ENCODE data around the gene TMA16. TPM values are rescaled to one million over a fixed set of nuclear protein-coding genes. Genes with fewer than 3 reads are reported as not detected.
A peak's percentile ranks its signal among the peaks of the same experiment; 100 is the strongest.
"Not testable (repeated sequence)": the region's sequence is repeated elsewhere in the genome, so short reads cannot be mapped to it uniquely, and the experiment has no call there.

TMA16 gene
- total RNA-seq (ENCODE audit: low replicate concordance): 45.2 and 78.5 TPM in 2 replicates

DNA sequence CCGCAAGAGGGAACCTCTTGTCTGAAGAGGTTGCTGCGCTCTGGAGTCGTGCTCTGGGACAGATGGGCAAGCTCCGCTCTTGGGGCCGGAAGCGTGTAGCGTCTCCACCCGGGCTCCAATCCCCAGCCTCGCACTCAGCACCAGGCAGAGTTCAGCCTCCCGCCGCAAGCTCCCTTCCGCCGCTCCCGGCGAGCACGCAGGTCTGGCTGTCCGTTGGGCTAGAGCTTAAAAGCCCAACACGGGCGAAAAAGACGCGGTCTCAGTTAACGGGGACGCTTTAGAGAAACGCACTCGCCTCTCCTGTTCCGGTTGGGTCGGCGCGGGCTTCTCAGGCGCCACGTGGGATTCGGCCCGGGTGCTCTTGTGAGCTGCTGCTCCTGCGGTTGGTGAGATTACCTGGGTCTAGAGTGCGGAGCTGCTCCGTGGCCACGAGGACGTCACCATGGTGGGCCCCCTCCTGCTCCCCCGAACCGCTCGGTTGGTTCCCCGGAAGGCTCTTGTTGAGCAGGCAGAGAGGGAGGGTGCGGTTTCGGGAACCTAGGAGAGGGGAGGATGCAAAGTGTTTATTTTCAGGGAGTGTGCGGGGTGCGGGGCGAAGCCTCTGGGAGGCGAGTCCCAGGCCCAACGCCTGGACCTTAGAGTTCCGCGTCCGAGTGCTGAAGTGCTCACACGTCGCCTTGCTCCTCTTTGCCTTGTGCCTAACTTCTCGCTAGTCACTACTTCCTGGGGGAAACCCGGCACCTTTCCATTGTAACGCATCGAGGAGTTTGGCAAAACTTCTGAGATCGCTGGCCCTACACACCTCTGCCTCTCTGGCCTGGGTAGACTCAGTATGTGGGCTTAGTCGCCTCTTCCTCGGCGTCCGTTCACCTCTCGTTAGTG is at the start of gene TMA16:
Gene TMA16 (plus strand): TSS at position 331 of the 882 bp plus-strand sequence. CDS start 112 bp downstream, at position 443.
- no peak for TF ChIP-seq EZH2phosphoT487 (IDR thresholded peaks at IDR 0.05)
- TF ChIP-seq CTCF (IDR thresholded peaks at IDR 0.05): no peak
- no peak for TF ChIP-seq EZH2 (IDR thresholded peaks at IDR 0.05)
- Mint-ChIP-seq H3K4me3 (peak within 1 kb of the TSS; percentile 98), H3K4me1 (peaks cover 9% of the 10 kb centered on the region), H3K36me3 (peaks cover 15% of the 10 kb centered on the region), H3K27ac (peak within 1 kb of the TSS; percentile 99), H3K27me3 (ENCODE audit: insufficient read depth, low read depth) (no peaks in the 10 kb centered on the region), H3K9me3 (peaks cover 4% of the 10 kb centered on the region)
- peak; percentile 93 for DNase-seq (ENCODE audit: low spot score)
- Histone ChIP-seq H3K36me3 (no peaks in the 10 kb centered on the region), H3F3A (ENCODE audit: low read depth) (peaks cover 20% of the 10 kb centered on the region), H2AFZ (replicated peaks) (peak within 1 kb of the TSS; percentile 86), H3K9ac (peak within 1 kb of the TSS; percentile 70), H3K4me3 (peak within 1 kb of the TSS; percentile 63), H3K27me3 (no peaks in the 10 kb centered on the region), H3K79me2 (ENCODE audit: low read depth) (peaks cover 51% of the 10 kb centered on the region), H3K9me3 (ENCODE audit: low read depth) (no peaks in the 10 kb centered on the region), H3K4me2 (peak within 1 kb of the TSS; percentile 83), H3K4me1 (peaks cover 13% of the 10 kb centered on the region), H3K27ac (peak within 1 kb of the TSS; percentile 96), H4K20me1 (ENCODE audit: low read depth) (no peaks in the 10 kb centered on the region)

- not testable (repeated sequence) for H2AFZ ChIP-seq (replicated peaks); H4K20me1 ChIP-seq (ENCODE audit: low read depth); H3K4me3 Mint-ChIP-seq; H3K27ac ChIP-seq; H3K4me1 Mint-ChIP-seq; DNase-seq (ENCODE audit: low spot score); H3K27me3 ChIP-seq; H3K79me2 ChIP-seq (ENCODE audit: low read depth); H3K4me3 ChIP-seq; H3K4me1 ChIP-seq; H3F3A ChIP-seq (ENCODE audit: low read depth); H3K9ac ChIP-seq; H3K9me3 Mint-ChIP-seq; H3K27me3 Mint-ChIP-seq (ENCODE audit: insufficient read depth, low read depth); H3K36me3 ChIP-seq; H3K9me3 ChIP-seq (ENCODE audit: low read depth); H3K27ac Mint-ChIP-seq; H3K36me3 Mint-ChIP-seq; H3K4me2 ChIP-seq
These were observed 47.5 kb upstream of the TMA16 start for GRCh38 chr4:163447023-163447422.

DNA sequence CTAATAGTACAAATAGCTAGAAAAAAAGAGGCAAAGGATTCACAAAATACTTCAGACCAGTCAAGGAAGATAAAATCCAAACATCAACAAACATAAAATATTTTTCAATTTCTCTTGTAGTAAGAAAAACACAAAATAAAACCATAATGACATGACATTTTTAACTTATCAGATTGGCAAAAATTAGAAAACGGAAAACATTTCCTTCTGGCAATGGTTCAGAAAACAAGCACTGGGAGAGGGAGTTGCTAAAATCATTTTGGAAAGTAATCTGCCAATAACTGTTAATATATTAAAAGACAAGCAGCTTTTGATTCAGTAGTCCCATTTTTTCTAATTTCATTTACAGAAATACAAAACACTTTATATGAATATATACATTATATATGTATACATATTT is 47.0 kb upstream of the TMA16 start:
- Histone ChIP-seq H3F3A (ENCODE audit: low read depth) (no peaks in the 10 kb centered on the region), H2AFZ (replicated peaks) (no peak overlapping the region), H4K20me1 (ENCODE audit: low read depth) (no peaks in the 10 kb centered on the region), H3K79me2 (ENCODE audit: low read depth) (no peaks in the 10 kb centered on the region), H3K36me3 (no peaks in the 10 kb centered on the region), H3K4me3 (no peak overlapping the region), H3K27me3 (no peaks in the 10 kb centered on the region), H3K4me2 (no peak overlapping the region), H3K27ac (no peak overlapping the region), H3K4me1 (no peaks in the 10 kb centered on the region), H3K9me3 (ENCODE audit: low read depth) (no peaks in the 10 kb centered on the region), H3K9ac (no peak overlapping the region)
- no peak overlapping the region for H3K4me3 Mint-ChIP-seq
- H3K4me1 Mint-ChIP-seq: peaks cover 2% of the 10 kb centered on the region
- H3K27me3 Mint-ChIP-seq (ENCODE audit: insufficient read depth, low read depth): no peaks in the 10 kb centered on the region
- H3K9me3 Mint-ChIP-seq: no peaks in the 10 kb centered on the region
- no peak overlapping the region for H3K27ac Mint-ChIP-seq
- TF ChIP-seq EZH2phosphoT487 (IDR thresholded peaks at IDR 0.05) (no peak), EZH2 (IDR thresholded peaks at IDR 0.05) (no peak), CTCF (IDR thresholded peaks at IDR 0.05) (no peak)
- DNase-seq (ENCODE audit: low spot score): no peak
- H3K36me3 Mint-ChIP-seq: no peaks in the 10 kb centered on the region

Data from neural progenitor cell (in vitro differentiated cells).